Measurements from ENCODE around the gene VPS13A.
A peak's percentile ranks its signal among the peaks of the same experiment; 100 is the strongest.

The VPS13A gene

GRCh38 chr9:77177143-77177893 lies at the start of gene VPS13A:
TSS of gene VPS13A (plus strand) at chr9:77177534. CDS start at chr9:77177705, 171 bp downstream.
- peak; percentile 77 to 86 for DNase-seq

DNA sequence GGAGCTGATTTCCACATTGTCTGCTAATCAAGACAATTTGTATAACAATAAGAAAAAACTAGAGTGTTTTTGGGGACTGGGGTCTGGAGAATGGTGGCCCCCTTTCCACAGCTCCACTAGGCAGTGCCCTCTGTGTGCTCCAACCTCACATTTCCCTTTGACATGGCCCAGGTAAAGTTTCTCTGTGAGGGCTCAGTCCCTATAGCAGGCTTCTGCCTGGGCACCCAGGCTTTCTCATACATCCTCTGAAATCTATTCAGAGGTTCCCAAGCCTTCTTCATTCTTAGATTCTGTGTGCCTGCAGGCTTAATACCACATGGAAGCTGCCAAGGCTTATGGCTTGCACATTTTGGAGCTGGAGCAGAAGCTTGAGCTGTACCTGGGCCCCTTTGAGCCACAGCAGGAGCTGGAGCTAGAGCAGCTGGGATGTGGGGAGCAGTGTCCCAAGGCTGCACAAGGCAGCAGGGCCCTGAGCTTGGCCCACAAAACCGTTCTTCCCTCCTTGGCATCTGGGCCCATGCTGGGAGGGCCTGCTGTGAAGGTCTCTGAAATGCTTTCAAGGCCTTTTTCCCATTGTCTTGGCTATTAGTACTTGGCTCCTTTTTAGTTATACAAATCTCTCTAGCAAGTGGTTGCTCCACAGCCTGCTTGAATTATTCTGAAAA lies 49.1 kb upstream of the VPS13A start:
- DNase-seq: no peak

GRCh38 chr9:77131399-77131798 lies 45.9 kb upstream of the VPS13A start:
- DNase-seq: no peak

DNA sequence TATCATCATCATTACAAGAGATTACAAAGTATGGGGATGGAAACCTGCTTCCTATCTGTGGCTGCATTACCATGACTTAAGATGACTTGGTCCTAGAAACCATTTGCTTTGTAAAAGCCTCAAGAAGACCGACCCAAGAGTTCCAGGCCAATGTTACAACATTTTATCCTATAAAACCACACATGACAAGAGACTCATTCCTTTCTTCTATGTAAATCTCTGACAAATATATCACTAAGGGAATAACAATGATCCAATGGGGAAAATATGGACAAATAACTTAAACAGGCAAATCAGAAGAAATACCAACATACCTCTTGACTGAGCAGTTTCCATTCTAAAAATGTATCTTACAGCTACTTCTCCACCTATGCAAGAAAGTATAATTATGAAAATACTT lies 44.3 kb upstream of the VPS13A start:
- DNase-seq: no peak

DNA sequence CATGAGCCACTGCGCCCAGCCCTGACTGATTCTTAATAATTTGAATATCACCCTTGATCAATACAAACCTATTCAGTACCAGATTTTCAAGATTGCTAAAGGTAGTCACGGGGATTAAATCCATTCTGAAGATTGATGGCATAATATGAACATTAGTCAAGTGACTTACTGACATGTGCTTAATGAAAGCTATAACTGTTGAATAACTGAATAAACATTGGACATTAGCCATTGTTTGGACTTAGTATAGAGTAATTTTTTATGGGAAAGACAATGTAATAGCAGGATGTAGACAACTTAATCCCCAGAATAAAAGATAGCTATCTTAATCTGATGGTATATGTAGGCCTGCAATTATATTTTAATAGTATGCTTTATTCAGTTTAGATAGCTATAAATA lies 35.0 kb upstream of the VPS13A start:
- DNase-seq: no peak

DNA sequence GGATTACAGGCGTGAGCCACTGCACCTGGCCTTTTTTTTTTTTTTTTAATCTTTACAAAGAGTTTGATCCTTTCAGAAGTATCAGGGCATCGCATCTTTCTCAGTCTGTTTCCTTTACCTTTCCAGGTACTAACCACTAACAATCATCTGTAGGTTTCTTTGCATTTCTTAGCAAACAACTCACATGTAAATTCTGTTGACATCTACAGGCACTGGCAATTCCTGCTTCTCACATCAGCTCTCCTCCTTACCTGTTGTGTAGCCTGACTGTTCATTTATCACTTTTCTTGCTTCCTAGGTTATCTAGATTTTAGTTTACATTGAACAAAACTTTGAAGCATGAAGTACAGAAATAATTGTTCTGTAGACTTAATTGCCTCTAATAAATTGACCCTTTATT lies 27.5 kb upstream of the VPS13A start:
- no peak for DNase-seq

GRCh38 chr9:77152289-77152688 lies 25.0 kb upstream of the VPS13A start:
- DNase-seq: no peak

DNA sequence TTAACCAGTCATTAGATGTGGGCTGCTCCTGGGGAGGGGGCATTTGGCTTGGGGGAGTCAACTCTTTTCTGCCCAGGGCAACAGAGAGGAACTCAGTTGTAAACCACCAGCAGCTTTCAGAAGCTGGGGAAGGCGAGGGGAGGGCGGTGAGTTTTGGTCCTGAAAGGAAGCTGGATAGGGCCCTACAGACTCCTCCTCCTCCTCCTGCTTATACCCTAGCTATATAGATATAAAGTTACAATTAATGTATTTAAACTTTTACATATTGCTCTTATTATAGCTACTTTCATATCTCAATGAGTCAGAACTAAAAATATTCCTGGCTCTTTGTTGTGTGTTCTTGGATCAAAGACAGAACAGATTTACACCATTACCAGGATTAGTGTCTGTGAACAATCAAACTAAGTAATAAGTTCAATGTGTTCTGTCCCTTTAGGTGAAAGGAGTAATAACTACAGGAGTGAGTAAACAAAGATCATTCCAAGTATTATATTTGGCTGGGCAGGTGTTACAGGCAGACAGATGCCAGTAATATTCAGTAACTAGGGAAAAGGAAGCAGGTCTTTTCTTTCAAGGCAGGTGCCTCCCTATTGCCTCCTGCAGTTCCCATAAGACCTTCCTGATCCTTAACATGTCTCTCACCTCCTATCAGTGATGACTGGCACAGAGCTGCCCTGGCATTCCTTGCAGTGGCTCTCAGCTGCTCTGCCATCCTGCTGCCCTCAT lies 20.5 kb upstream of the VPS13A start:
- no peak for DNase-seq

GRCh38 chr9:77158772-77159513 lies 18.4 kb upstream of the VPS13A start:
- no peak for DNase-seq

DNA sequence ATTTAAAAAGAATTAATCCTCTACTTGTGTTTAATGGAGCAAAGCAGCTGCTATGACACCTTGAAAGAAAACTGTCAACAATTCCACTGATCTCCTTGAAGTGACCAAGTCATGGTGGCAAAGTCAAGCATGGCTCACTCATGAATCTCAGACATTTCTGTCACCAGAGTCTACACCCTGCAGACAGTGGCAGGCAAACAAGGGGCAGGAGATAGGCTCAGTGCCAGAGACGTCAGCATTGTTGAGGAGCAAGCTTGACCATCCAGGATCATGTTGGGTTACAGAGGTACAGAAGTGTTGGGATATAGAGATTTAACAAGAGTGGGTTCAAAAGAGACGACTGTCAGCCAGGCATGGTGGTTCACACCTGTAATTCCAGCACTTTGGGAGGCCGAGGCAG lies 16.1 kb upstream of the VPS13A start:
- DNase-seq: no peak

DNA sequence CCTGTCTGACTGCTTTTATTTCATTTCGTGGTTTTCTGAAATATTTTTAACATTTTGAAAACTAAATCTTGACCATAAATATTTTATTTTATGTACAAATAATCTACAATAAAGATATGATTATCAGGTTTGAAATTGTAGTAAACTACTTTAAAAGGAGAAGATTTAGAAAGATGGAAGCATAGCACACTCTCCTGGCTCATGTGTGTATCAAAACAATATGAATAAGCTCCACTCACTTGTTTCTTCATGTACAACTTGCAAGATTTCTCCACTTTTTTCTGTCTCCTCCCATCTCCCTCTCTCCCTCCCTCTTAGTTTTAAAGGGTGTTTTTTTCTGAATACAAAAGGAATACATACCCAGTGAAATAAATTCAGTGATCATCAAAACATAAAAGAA lies 15.4 kb upstream of the VPS13A start:
- no peak for DNase-seq

- no peak for DNase-seq
Measured at GRCh38 chr9:77162366-77162765, 15.0 kb upstream of the VPS13A start.

- DNase-seq: no peak
Measured at GRCh38 chr9:77163884-77164283, 13.4 kb upstream of the VPS13A start.

GRCh38 chr9:77166193-77166592 lies 11.1 kb upstream of the VPS13A start:
- DNase-seq: no peak

DNA sequence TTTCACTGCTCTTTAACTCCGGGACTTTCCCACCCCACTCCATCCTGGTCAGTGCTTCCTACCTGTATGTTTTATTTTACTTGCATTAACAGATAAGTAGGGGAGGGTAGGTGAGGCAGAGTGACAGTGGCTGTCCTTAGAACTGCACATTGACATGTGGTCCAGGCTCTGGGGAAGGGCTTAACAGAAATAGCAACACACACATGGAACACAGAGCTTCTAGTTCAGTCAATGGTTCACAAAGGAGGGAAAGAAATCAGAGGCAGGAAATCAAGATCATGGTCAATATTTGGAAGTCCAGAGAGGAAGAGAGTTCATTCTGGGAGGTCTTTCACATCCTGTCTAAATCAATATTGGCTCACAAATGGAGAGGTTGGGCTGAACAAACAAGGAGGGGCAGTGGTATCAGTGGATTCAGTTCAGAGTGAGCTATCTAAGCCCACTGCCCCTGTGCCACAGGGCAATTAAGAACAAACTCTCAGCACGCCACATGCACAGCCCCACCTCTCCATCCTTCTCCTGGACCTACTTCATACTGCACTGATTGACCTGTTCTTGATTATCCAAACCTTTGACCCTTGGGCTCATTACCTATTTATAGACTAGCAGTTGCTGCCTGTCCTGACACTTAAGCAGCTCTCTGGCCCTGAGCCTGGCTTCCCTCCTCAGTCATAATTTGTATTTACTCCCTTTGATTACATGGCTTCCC lies 6.2 kb upstream of the VPS13A start:
- DNase-seq: no peak

- no peak for DNase-seq
Measured at GRCh38 chr9:77175151-77175550, 2.2 kb upstream of the VPS13A start.

- DNase-seq: no peak
Measured at GRCh38 chr9:77176106-77176505, 1.2 kb upstream of the VPS13A start.

GRCh38 chr9:77176686-77177142 lies 620 bp upstream of the VPS13A start:
- no peak for DNase-seq

DNA sequence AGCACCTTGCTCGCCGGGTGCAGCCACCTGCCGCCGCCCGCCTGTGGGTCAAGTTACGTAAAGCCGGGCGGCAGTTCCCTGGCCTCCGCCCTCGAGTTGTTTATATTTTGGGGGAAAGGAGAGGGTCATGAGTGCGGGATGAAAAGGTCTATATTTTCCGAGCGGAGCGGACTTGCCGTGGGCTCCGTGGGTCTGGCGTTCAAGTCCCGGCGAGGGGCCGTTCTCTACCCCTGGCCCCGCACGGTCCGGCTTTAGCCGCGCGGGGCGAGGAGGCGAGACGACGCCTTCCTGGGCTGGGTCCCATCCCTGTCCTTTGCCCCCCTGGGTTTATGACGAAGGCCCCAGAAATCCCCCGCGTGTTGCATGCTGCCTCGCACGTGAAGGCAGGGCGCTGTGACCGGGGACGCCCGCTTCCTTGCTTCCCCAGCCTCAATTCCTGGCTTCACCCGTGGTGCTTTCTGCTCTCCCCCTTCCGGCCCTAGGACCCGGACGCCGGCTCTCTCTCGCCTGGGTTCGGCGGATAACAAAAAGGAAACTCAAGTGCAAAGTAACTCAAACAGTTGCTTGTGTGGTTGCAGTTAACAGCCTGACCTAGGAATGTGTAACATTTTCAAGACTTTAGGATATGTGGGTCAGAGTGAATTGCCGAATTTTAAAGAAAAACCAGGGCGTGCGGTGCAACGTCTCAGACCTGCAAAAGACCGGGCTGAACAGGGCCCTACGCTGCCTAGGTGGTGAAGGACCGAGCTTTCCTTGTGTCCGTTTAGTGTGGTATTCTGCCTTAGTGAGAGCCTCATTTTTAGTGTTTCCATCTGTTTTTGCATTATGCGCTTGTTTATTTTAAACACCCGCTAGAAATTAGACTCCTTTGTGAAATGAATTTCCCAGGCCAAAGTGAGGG lies 810 bp downstream of the VPS13A start:
- DNase-seq: peak in 1 of 2 experiments; percentile 18

GRCh38 chr9:77180056-77180455 lies 2.7 kb downstream of the VPS13A start:
- DNase-seq: no peak

DNA sequence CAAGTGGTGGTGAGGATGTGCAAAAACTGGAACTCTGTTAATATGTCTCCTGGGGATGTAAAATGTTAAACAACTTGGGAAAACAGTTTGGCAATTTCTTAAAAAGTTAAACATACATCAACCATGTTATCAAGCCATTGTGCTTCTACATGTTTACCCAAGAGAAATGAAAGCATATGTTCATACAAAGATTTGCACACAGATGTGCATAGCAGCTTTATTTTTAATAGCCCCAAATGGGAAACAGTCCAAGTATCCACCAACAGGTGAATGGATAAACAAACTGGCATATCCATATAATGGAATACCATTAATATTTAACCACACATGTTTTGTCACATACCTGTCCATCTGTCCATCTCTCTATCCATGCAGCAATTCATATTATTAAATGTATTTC lies 6.2 kb downstream of the VPS13A start:
- DNase-seq: peak in 1 of 2 experiments; percentile 1
